Amniotic epithelial cell (primary cell): ENCODE results near the gene FBXL14.

Source experiments
- DNase-seq: peaks from one replicate; pipeline ENCODE4 v3.0.0-alpha.2; 2010; ENCODE audit warnings: low read depth

Gene FBXL14

DNA sequence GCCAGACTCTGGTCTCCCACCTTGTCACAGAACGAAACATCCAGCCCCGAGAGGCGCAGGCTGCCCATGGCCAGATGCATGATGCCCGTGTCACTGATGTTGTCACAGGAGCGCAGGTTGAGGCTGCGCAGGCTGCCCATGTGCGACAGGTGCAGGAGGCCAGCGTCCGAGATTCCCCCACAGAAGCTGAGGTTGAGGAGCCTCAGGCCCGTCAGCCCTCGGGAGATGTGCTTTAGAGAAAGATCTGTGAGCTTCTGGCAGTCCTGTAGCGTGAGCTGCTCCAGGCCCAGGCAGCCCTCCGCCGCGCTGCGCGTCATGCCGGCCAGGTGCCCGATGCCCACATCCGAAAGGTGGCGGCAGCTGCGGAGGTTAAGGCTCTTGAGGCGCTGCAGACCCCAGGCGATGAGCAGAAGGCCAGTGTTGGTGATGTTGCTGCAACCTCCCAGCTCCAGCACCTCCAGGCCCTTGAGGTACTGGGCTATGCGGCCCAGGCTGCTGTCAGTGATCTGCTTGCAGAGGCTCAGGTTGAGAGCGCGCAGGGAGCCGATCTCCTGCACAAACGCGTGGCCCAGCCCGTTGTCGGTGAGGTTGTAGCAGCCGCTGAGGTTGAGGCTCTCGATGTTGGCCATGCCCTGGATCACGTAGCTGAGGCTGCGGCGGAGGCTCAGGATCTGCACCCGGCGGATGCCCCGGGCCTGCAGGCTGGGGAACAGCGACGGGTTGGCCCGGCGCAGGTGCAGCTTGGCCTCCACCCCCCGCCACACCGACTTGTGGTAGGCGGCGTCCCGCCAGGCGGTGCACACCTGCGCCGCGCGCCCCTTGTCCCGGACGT is 991 bp downstream of the FBXL14 start:
- peak; percentile 21 for DNase-seq

DNA sequence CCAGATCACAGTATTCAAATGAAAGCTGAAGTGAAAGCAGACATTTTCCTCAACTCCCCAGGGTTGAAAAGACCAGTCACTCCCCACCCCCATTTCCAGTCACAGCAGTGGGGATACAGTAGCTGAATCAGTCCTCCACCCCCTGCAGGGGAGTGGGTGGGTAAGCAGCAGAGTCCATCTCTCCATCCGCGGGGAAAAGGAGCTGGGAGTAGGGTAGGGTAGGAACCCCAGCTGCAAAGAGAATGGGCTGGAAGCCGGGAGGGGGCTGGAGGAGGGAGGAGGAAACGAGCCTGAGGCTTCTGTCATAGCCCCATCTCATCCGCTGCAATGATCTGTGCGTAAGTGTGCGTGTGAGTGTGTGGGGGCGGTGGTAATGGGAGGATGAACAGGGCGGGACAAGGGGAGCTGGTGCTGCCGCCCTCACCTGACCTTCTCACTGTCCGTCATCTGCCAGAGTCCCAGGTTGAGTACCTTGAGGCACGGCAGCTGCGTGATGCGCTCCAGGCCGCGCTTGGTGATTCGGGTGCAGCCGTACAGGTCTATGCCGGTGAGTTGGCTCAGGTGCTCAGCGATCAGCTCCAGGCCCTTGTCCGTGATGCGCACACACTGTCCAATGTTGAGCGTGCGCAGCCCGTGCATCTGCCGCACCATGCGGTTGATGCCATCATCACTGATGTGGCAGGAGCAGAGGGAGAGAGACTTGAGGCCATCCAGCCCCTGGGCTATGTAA is 1.8 kb downstream of the FBXL14 start:
- DNase-seq, result peak; percentile 62

DNA sequence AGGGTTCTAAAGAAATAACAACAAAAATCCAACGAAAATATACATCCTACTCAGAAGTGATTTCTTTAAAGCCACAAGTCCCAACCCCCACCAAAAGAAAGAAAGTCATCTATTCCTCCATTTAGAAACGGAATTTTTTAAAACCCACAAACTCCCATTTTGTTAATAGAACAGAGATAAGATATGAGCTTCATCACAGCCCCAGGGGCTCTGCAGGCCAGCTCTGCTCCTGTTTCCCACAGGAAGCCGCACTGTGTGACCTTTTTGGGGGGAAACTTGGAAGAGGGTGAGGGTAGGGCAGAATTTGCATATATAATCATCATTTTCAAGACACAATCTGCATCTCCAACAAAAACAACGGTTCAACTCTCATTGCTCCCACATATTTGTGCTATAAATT is 2.8 kb downstream of the FBXL14 start:
- DNase-seq, result peak; percentile 66

DNA sequence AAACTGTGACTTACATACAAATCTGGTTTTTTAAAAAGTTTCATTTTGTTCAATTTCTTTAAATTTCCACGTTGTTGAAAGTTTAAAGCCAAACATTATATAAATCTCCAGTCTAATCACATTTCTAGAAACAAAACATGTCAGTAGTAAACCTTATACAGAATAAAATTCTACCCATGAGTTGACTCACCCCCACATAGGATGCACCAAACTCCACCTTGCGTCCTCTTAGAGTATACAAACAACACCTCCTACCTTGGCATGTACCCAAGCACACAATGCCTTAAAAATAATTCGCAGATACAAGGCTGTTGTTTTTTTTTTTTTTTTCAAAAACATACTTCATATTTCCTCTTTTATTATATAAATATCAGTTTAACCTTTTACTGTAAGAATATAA is 3.3 kb downstream of the FBXL14 start:
- DNase-seq, result peak; percentile 65

DNA sequence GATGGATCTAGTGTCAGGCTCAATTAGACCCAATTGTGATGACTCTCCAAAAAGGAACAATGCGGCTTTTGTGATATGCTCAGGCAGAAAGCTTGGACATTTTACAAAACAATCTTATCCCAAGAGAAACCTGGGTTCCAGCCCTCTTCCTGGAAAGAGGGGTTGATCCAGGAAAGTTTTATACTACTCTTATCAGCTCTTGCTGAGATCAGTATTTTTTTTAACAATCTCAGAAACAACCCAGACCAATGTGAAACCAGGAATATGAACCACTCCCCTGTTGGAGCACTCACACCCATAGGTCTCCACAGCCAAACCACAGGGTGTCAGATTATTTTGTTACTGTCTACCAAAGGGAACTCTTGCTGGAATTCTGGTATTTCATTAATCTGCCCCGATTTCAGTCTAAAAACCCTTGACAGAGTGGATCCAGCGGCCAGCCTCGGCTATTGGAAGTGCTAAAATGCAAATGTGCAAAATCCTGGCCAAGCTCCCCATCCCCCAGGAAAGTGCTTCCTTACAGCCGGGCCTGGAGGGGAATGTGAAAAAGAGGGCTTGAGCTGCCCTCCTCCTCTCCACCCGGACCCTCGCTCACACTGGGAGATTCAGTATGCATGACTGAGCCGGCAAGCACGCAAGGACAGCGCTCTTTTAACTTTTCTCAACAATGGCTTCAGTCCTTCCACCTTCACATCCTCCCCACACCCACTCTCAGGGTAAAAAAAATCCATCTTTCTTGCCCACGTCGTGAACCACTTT is 4.0 kb downstream of the FBXL14 start:
- DNase-seq, result peak; percentile 28

DNA sequence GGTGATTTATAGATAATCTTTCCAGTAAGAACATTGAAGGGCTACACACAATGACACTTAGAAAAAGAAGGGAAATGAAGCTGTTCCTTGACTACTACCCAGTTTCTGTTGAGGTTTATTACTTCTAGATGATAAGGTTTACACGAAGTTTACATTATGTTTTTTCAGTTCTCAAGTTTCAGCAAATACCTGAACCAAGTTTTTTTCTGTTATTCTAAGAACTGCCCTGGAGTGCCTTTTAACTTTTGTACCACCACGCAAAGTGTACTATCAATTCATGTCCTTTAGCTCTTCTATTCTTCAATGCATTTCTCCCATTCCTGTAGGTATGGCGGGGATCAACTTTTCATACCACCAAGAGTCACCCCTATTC is 5.8 kb downstream of the FBXL14 start:
- no peak for DNase-seq

DNA sequence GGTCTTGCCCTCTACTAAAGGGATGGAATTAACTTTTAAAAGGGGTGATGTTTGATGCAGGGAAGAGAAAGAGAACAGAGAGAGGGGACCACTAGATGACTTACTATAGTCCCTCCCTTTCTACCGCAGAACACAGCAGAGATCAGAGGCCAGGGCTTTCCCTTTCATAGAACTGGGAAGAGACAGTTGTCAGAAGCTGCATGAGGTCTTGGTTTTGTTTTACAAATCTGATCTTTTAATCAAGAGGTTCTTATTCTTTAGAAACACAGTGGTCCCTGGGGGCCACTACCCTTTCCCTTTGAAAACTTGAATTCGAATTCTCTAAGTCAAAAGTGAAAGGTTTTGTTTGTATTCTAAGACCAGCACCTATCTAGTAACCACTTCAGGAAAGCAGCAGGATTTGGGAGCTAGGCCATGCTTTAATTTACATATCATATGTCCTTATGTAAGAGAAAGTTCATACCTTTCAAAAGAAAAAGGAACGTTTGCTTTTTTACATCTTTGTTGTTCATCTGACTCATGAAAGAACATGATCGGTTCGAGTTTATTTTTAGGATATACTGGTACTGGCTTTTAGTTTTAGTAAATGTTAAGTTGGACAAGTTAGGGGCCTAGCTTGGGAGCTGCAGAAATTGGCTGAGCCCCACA is 6.3 kb downstream of the FBXL14 start:
- no peak for DNase-seq

DNA sequence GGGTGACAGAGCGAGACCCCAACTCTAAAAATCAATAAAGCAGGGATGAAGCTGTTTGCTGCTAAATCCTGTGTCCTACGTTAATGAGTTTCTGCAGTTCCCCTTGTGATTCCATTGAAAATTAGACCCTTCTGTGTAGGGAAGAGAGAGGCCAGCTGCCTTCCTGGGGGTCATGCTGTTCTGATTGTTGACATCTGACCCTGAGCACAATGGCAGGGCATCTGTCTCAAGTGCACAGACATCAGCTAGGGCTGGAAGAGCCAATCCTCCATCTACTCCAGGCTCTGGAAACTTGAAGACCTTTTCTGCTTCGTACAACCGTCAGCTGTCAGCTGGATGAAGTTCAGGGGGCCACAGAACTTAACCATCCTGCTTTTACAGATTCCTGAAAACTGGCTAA is 10.1 kb downstream of the FBXL14 start:
- no peak for DNase-seq

DNA sequence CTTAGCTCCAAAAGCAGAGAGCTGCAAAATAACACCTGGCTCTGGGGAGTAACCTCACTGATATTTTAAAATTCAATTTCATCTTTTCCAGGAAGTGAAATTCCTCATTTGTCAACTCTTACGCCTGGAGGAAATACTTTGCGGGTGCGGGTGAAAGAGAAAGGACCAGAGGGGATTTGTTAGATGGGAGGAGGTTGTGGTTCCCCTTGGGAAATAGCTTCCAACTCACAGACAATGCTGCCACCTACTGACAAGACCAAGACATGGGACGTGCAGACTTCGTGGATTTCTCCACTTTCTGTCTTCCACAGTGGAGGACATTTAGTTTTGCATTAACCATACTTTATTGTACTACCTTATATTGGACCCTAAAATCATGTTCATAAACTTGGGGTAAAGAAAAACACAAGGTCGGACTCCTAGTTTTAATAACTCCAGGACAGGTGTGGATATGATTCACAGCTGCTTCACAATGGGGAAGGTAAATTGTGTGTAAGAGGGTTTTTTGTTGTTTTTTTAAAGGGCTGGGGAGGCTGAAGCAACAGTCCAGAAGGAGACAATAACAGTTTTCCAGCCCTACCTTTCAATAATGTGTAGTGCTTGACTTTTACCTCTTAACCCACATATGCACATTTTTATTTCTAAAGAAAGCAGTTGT is 10.8 kb downstream of the FBXL14 start:
- peak; percentile 87 for DNase-seq

DNA sequence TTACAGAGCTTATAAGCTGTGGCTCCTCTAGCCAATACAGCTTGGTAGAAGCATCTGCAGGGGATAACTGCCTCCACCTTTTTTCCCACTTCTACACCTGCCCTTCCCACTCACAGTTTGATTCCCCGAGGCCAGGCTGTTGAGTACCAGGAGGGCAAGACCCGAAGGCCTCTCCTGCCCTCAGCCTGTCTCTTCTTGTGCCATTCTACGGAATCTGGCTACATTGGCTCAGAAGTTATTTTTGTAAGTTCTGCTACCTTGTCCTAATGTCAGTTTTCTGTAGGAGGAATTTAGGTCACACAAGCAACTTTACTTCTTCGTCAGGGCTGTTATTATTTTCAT is 11.7 kb downstream of the FBXL14 start:
- DNase-seq, result no peak

DNA sequence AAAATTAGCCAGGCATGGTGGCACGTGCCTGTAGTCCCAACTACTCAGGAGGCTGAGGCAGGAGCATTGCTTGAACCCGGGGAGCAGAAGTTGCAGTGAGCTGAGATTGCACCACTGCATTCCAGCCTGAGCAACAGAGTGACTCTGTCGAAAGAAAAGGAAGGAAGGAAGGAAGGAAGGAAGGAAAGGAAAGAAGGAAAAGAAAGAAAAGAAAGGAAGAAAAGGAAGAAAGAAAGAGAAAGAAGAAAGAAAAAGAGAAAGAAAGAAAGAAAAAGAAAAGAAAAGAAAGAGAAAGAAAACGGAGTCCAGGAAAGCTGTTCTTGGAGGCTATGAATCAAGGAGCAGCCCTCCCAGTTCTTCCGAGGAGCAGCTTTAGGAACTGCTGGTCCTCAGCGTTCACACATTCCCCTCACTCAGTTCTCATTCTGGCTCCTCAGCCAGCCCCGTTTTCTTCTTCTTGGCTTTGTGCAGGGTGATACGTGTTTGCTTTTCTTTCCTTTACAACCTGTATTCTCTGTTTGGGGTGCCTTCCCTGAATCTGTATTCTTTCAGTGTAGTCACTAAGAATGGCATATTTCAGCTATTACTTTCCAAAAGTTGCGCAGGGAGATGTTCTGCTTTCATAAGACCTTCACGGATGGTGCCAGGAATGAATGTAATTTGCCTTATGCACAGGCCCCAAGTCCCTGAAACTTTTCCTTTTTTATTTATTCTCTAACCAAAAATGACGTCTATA is 12.2 kb downstream of the FBXL14 start:
- DNase-seq, result peak; percentile 69

DNA sequence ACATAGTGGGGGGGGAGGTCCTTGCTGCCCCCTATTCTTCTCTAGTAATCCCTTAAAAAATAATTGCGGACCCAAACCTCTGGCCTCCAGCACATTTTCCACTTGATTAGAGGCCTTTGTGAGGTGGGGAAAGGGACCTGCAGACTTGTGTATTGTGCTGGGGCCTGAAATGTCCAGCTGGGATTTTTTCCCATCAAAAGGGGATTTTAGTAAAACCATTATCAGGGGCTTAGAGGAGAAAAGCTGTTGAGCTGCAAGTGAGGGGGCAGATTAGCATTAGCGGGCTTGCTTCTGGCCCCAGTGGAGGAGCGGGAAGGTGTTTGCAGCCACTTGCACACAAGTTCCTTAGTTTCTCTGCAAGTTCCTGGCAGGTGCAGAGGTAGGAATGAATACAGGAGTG is 13.9 kb downstream of the FBXL14 start:
- DNase-seq, result no peak

DNA sequence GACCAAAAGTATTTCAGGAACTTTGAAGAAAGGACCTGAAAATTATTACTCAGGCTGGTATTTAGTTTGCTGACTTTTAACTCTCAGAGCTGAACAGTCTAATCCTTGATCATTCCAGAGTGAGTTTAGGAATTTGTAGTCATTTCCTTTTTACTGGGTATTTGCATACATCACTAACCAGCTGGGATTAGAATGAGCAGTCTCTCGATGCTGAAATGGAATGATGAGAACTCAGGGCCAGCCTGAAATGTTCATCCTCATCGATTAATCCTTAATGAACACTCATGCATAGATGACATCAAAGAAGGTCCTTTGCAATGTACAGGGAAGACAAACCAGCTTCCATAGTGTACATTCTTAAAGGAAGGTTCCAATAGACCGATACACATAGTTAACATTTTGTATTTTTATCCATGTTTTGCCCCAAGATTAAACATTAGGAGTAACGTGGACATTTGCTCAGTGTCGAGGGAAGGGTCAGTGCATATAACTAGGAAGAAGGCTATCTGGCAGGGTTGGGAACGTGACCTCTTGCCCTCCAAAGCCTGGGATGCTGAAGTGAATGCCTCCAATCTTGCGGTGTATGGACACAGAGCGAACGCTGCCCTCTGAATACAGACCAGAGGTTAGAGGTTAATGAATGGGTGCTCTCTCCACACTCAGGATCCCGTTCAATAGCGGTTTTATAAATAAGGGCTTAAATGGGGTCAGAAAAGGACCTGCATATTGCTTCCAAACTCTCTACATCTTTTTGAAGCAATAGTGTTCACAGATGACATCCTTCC is 14.5 kb downstream of the FBXL14 start:
- DNase-seq, result peak; percentile 54

DNA sequence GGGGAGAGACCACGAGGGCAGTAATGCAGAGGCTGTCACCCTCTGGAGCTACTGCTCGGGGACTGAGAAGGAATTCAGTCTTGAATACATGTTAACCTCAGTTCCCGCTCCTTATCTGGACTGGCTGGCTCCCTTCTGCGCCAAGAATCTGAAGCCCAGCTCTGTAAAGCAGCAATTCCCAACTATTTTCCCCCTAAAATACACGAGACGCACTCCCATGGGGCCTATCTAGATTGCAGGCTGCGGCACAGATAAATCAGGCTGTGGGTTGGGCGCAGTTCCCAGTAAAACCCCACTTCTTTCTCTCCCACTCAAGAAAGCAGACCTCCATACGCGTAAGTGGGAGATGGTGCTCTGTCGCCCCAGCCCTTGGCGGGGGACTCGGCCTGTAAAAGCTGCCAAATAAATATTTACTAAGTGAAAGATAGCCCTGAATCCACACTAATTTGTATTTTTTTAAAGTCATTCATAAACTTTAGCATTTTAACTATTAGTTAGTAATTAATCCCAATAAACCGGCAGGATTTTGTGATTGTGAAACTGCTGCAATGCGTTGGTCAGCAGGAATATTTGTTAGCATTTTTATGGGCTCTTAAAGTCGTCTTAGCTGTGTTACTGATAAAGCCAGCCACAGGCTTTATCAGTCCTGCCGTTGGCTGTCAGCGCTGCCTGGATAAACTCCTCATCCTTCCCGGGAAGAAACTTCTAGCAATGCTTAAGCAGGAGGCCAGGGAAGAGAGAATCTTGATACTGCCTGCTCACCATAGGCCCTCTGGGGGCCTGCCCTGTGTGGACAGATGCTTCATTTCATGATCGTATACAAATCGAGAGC is 17.8 kb downstream of the FBXL14 start:
- peak; percentile 99 for DNase-seq

DNA sequence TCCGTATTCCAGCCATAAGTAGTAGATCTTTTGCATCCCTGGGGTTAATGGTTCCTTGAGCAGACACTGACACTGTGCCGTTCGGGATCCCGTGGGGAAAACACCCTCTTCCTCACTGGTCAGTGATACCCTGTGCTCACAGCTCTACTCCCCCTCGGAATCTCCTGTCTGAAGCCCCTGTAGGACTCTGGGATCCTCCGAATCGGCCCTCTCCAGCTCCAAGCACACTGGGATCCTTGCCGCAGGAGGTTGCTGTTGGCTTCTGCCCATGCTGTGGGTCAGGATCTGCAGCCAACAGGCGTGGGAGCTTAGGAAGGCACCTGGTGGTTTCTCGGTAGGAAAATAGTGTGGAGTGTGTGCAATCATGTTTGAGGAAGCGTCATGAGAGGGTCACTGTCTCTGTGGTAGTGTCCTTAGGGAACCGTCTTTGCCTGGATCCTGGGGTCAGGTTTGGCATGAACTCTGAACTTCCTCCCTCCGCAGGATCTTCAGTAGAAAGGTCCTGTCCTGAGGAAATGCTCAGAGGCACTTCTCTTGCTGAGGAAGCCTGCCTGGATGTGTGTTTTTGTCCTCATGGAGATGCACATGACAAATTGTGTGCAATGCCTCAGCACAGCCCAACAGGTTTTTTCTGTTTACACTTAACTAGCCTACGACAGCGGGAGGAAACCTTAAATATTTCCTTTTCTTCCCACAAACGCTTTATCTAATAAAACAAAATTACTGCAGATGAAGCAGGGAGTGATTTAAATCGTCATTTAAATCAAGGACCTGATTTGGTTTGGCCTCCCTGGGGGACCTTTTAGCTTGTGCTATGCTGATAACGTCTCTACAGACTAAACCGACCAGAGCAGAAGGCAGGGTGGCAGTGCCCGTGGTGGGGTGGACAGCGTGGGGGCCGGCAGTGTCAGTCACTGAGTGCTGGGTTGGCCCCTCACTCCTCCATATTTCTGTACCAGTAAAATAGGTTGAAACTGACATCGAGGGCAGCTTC is 18.7 kb downstream of the FBXL14 start:
- peak; percentile 85 for DNase-seq

DNA sequence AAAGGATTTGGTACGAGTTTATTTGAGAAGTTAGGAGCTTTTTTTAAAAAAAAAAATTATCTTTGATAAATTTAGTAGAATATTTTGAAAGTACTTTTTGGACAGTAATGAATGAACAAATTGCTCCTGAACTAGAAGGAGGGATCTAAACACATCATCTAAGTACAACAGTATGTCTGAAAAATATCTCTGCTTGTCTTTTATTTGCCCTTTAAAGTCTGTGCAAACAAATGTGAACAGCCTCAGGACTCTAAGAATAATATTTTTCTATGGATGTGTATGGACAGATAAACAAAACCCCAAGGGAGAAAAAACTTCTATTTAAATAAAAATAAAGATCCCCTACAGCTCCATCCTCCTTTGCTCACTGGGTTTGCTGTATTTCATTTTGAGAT is 19.5 kb downstream of the FBXL14 start:
- DNase-seq, result no peak

DNA sequence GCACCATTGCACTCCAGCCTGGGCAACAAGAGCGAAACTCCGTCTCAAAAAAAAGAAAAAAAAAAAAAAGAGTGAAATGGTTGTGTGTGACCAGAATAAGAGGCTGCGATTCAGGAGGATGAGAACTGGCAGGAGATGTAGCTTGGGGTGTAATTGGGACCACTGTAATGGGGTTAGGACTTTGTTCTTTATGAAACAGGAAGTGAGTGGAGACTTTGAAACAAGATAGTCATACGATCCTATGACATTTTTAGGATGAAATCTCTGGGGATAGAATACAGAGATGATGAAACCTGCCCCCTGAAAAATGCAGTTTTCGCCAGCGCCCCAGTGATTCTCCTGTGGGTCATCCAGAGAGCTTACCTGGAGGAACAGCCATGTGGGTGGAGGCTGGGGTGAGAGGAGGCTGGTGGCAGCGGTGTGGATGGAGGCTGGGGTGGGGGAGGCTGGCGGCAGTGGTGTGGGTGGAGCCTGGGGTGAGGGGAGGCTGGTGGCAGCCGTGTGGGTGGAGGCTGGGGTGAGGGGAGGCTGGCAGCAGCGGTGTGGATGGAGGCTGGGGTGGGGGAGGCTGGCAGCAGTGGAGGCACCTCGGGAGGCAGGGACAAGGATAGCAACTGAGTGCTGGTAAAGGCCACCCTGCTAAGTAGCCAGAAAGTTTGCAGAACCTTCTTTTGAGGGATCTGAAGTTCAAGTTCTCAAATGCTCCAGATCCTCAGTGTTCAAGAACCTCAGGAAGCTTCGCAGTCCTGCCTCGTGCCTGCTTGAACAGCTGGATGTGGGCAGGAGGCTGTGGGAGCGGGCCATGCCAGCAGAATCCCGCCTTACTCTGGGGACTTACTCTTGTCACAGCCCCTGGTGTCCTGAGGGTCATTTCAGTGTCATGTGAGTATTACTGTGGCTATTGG is 20.2 kb downstream of the FBXL14 start:
- no peak for DNase-seq
